K562 (cell line): Measurements from ENCODE around the gene AGFG2. TPM values are rescaled to one million over a fixed set of nuclear protein-coding genes. Genes with fewer than 3 reads are reported as not detected.

Experiments used
- ATAC-seq: fragments of 200-7000 bp; cut with Tn5 transposase; 3 replicates; pipeline ENCODE4 v1.9.1; 2020; ENCODE audit warnings: moderate library complexity
- BruUV-seq: library from RNA; stranded (reverse); fragments of 400-500 nt; replicated peaks from 2 replicates; lab custom pipeline; 2021; lab: Mats Ljungman, UMichigan
- CTCF ChIA-PET: fragments of 300-600 bp; formaldehyde crosslinking; extraction: SDS; loops from one replicate; lab custom pipeline; 2021; ENCODE audit warnings: low intra/inter-chr PET ratio; lab: Yijun Ruan, JAX
- POLR2A ChIA-PET: fragments of 300-600, 350-650 bp; sonication (Branson Sonifier 250); formaldehyde crosslinking; extraction: SDS; loops from one replicate; lab custom pipeline; 2021; ENCODE audit warnings: antibody characterized with exemption, inconsistent platforms; lab: Yijun Ruan, JAX
- DNase-seq, 4 experiments: peaks; one replicate each; pipeline versions ENCODE4 v3.0.0 to v3.0.0-alpha.2; 2011 to 2018; ENCODE audit warnings: low spot score in 3 of 4, mixed read lengths in 3 of 4; ENCODE audit errors: extremely low read depth in 1 of 4
- FAIRE-seq: peaks from 2 replicates; lab custom pipeline; 2011; peaks lifted over from hg19 to GRCh38; lab: Jason Lieb, UNC
- H2AFZ ChIP-seq: 2 replicates; pipeline ENCODE4 v1.6.0; 2011; ENCODE audit warnings: low read depth, low read length, control low read depth, inconsistent platforms
- H3K27ac ChIP-seq: fragments of 200-600 bp; 3 replicates; pipeline ENCODE4 v1.8.0; 2011; ENCODE audit warnings: low read depth, mild to moderate bottlenecking, control low read depth, inconsistent platforms, low read length, moderate library complexity, mixed read lengths; ENCODE audit errors: extremely low read depth
- H3K27me3 ChIP-seq, 2 experiments: fragments of 300-600 bp in 1 of 2; 2 replicates in 1 of 2; 3 replicates in 1 of 2; pipeline versions ENCODE4 v1.6.0 to v1.8.0; 2011; ENCODE audit warnings: inconsistent platforms in 2 of 2, low read length in 2 of 2, mild to moderate bottlenecking in 1 of 2, mixed read lengths in 1 of 2, moderate library complexity in 1 of 2; ENCODE audit not compliant: control insufficient read depth in 2 of 2, insufficient read depth in 2 of 2
- H3K36me3 ChIP-seq: fragments of 300-600 bp; 3 replicates; pipeline ENCODE4 v1.8.0; 2011; ENCODE audit warnings: mild to moderate bottlenecking, low read length, inconsistent platforms; ENCODE audit not compliant: control insufficient read depth, insufficient read depth
- H3K4me1 ChIP-seq, 2 experiments: fragments of 200-600 bp in 1 of 2; replicated peaks in 1 of 2; 2 replicates in 1 of 2; 3 replicates in 1 of 2; pipeline versions ENCODE4 v1.5.1 to v1.8.0; 2011; ENCODE audit warnings: inconsistent platforms in 2 of 2, low read length in 2 of 2, mild to moderate bottlenecking in 1 of 2, mixed read lengths in 1 of 2, moderate library complexity in 1 of 2; ENCODE audit not compliant: control insufficient read depth in 2 of 2, insufficient read depth in 2 of 2
- H3K4me2 ChIP-seq: 2 replicates; pipeline ENCODE4 v1.6.1; 2011; ENCODE audit warnings: low read length, control low read depth, inconsistent platforms, mixed read lengths; ENCODE audit not compliant: insufficient read depth
- H3K4me3 ChIP-seq: fragments of 200-600 bp; sonication (generic), shearing (Covaris generic); 2 replicates; pipeline ENCODE4 v1.5.1; 2016; ENCODE audit warnings: control low read depth, inconsistent platforms
- H3K79me2 ChIP-seq: fragments of 200-600 bp; 3 replicates; pipeline ENCODE4 v1.8.0; 2011; ENCODE audit warnings: low read length, inconsistent platforms; ENCODE audit not compliant: control insufficient read depth, insufficient read depth
- H3K9ac ChIP-seq, 2 experiments: 2 replicates each; pipeline versions ENCODE4 v1.6.0 to v1.6.1; 2011; ENCODE audit warnings: low read depth in 2 of 2, low read length in 2 of 2, control low read depth in 1 of 2, inconsistent platforms in 1 of 2, mild to moderate bottlenecking in 1 of 2, mixed read lengths in 1 of 2; ENCODE audit not compliant: insufficient read depth in 1 of 2
- H3K9me1 ChIP-seq: one replicate; pipeline ENCODE4 v1.6.0; 2011; ENCODE audit warnings: inconsistent platforms, mild to moderate bottlenecking, low read length, moderate library complexity; ENCODE audit not compliant: control insufficient read depth, insufficient read depth
- H3K9me3 ChIP-seq: replicated peaks from 2 replicates; pipeline ENCODE4 v1.5.1; 2011; ENCODE audit warnings: low read depth, low read length, inconsistent platforms; ENCODE audit not compliant: control insufficient read depth, insufficient read depth
- H4K20me1 ChIP-seq: replicated peaks from 2 replicates; pipeline ENCODE4 v1.6.1; 2011; ENCODE audit warnings: low read length, inconsistent platforms, mixed read lengths; ENCODE audit not compliant: control insufficient read depth, insufficient read depth
- BCOR ChIP-seq: fragments of 450-650 bp; IDR thresholded peaks from 2 replicates; pipeline ENCODE4 v1.6.1; 2016
- ELF1 ChIP-seq: fragments of 200-800 bp; sonication (Bioruptor generic); IDR thresholded peaks from 2 replicates; pipeline ENCODE4 v1.6.1; 2016; ENCODE audit warnings: missing genetic modification characterization, missing compliant biosample characterization
- MBD1 ChIP-seq: fragments of 250-450 bp; sonication (Bioruptor Pico); IDR thresholded peaks from 2 replicates; pipeline ENCODE4 v1.8.0; 2022; ENCODE audit warnings: inconsistent platforms
- POLR2H ChIP-seq: IDR thresholded peaks from 2 replicates; pipeline ENCODE4 v1.6.1; 2016; ENCODE audit warnings: missing genetic modification characterization, low read depth, mild to moderate bottlenecking, control low read depth, missing compliant biosample characterization, moderate library complexity
- ZBTB17 ChIP-seq: fragments of 450-650 bp; formaldehyde crosslinking; IDR thresholded peaks from 2 replicates; pipeline ENCODE4 v1.4.0; 2020; ENCODE audit warnings: mild to moderate bottlenecking
- WGBS: fragments of 100-300 bp; shearing (Covaris generic); methylation state at CpG from one replicate; pipeline ENCODE4 v1.1.6; 2016; ENCODE audit warnings: low coverage, mixed read lengths; ENCODE audit not compliant: insufficient coverage; ENCODE audit errors: missing lambda C conversion rate; 5-methylcytosine and 5-hydroxymethylcytosine counted together
- in situ Hi-C: fragments of 300-500 bp; cut with MboI; formaldehyde crosslinking; loops from 4 replicates; pipeline ENCODE4 v1.15.0; 2018; ENCODE audit warnings: inconsistent platforms, mixed read lengths
- intact Hi-C: fragments of 100-400 bp; cut with micrococcal nuclease; formaldehyde crosslinking; loops from 2 replicates; pipeline ENCODE4 v1.14.2; 2022
- polyA plus RNA-seq, 8 experiments: library from polyadenylated mRNA; depleted of rRNA in 4 of 8; stranded (reverse) in 5 of 8; unstranded in 3 of 8; fragments of >200 nt; fragmentation: Nextera tagmentation in 2 of 8; fragmentation: Illumina TruSeq in 1 of 8; extraction: Ambion mirVana in 2 of 8; extraction: Trizol in 1 of 8; gene quantifications; 2 replicates each; pipeline versions ENCODE4 v1.2.1 to v1.2.3, GENCODE V29; 2011 to 2014; ENCODE audit warnings: inconsistent platforms in 1 of 8, missing spikeins in 1 of 8
- total RNA-seq, 7 experiments: library from RNA; depleted of rRNA in 6 of 7; stranded (reverse); fragments of >200 nt in 6 of 7; fragmentation: Illumina TruSeq in 2 of 7; extraction: Trizol in 2 of 7; gene quantifications; 2 replicates each; pipeline versions ENCODE4 v1.2.1 to v1.2.3, GENCODE V29; 2011 to 2021; ENCODE audit warnings: low replicate concordance in 1 of 7

Gene AGFG2
- total and polyA plus RNA-seq, 9 of the 15 experiments (the other 6 are each of a cell fraction or from before 2014, with no cell fraction given), result 0.31 to 23.1 (median 6.5) TPM

DNA sequence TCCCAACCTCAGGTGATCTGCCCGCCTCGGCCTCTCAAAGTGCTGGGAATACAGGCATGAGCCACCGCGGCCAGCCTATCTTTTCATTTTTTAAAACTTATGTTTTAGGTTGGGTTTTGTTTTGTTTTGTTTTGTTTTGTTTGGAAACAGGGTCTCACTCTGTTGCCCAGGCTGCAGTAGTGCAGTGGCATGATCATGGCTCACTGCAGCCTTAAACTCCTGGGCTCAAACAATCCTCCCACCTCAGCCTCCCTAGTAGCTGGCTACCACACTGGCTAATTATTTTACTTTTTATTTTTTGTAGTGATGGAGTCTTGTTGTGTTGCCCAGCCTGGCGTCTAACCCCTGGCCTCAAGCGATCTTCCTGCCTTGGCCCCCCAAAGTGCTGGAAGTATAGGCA lies 19.4 kb upstream of the AGFG2 start:
- no peak for DNase-seq
- TF ChIP-seq POLR2H (no peak), ELF1 (tag) (no peak), BCOR (0 out of 2 replicates have a peak, but pooled peaks have one; percentile 12), ZBTB17 (CRISPR knock-in tag) (no peak), MBD1 (CRISPR knock-in tag) (no peak)
- ChIA-PET POLR2A (interaction anchor here (0.7 to 0.8 kb wide), 2 partner anchors 67 to 371 kb away, joined by 3 read pairs; partner anchors contain the start of genes FBXO24 and LAMTOR4), CTCF (no interaction called here)
- no peaks in the 10 kb centered on the region for H3K9me1 ChIP-seq
- H2AFZ ChIP-seq, result no peak overlapping the region
- no peak overlapping the region for H3K27ac ChIP-seq
- no TSS peak for BruUV-seq
- no peaks in the 10 kb centered on the region for H3K36me3 ChIP-seq
- H3K4me3 ChIP-seq, result no peak overlapping the region
- 80% methylated on average over 6 of the region's 6 CpGs for WGBS
- no peaks in the 10 kb centered on the region for H3K9me3 ChIP-seq
- H3K27me3 ChIP-seq, result no peaks in the 10 kb centered on the region
- no peak for ATAC-seq
- peaks cover 8 to 10% of the 10 kb centered on the region in 2 experiments; a peak in 4 of 5 replicates for H3K4me1 ChIP-seq
- no peak overlapping the region for H3K4me2 ChIP-seq
- no peak for FAIRE-seq
- H3K9ac ChIP-seq, result no peak overlapping the region
- no peaks in the 10 kb centered on the region for H4K20me1 ChIP-seq
- in situ Hi-C loops (no loop called here), intact Hi-C loops (no loop called here)
- H3K79me2 ChIP-seq, result no peaks in the 10 kb centered on the region
